Activated CD4-positive, alpha-beta T cell treated with anti-CD3 and anti-CD28 coated beads for 24 hours (primary cell): Measurements from ENCODE around the gene ANKRD10.

Source experiments
- DNase-seq, 2 donors: peaks; one replicate each; pipeline ENCODE4 v3.0.0-alpha.2; 2020; ENCODE audit warnings: low read depth in 2 of 2

ANKRD10 gene

GRCh38 chr13:110944968-110945927 is 30.4 kb upstream of the ANKRD10 start:
- no peak for DNase-seq

DNA sequence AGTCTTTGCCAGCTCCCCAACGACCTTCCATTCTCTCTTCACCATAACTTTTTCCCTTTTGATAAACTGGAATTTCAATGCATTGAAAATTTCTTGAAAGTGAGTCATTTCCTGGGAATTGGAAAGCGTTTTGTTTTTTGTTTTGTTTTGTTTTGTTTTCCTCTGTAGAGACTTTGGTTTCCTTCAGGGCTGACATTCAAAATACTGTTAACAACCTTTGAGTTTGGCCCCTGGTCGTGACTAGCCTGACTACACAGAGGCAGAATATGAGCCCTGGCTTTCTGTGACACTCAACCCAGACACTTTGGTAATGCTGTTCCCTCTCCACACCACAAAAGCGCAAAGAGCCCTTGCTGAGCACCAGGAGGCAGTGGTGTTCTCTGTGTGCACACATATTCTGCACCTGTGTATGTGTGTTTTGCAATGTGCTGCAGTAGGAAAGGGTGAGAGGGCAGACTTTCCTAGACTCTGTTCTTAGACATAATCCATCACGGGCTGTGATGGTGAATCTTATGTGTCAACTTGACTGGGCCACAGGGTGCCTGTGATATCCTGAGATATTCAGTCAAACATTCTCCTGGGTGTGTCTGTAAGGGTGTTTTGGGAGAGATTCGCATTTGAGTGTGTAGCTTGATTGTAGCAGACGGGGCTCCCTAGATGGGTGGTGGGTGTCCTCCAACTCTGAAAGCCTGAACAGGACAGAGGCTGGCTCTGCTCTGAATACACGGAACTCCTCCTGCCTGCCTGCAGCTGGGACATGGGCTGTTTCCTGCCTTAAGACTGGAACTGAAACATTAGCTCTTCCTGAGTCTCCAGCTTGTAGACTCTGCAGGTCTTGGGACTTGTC is 29.5 kb upstream of the ANKRD10 start:
- no peak for DNase-seq

DNA sequence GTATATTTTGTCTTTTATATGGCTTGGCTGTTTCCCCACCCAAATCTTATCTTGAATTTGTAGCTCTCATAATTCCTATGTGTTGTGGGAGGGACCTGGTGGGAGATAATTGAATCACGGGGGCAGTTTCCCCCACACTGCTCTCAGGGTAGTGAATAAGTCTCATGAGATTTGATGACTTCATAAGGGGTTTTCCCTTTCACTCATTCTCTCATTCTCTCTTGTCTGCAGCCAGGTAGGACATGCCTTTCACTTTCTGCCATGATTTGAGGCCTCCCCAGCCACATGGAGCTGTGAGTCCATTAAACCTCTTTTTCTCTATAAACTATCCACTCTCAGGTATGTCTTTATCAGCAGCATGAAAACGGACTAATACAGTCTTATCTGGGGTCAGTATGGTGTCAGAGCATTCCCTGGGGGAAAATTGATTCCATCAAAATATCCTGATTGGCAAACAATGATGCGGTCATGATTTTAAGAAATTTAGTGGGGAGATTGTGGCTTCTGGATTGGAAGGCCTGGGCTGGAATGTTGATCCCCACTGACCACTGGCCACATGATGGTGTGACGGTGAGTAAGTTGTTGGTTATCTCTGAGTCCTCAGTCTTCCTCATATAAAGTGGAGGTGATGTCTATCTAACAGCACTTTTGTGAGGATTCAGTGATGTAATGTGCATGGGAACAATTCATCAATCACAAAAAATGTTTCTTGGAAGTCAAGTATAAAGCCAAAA is 27.5 kb upstream of the ANKRD10 start:
- DNase-seq: peak; percentile 22

DNA sequence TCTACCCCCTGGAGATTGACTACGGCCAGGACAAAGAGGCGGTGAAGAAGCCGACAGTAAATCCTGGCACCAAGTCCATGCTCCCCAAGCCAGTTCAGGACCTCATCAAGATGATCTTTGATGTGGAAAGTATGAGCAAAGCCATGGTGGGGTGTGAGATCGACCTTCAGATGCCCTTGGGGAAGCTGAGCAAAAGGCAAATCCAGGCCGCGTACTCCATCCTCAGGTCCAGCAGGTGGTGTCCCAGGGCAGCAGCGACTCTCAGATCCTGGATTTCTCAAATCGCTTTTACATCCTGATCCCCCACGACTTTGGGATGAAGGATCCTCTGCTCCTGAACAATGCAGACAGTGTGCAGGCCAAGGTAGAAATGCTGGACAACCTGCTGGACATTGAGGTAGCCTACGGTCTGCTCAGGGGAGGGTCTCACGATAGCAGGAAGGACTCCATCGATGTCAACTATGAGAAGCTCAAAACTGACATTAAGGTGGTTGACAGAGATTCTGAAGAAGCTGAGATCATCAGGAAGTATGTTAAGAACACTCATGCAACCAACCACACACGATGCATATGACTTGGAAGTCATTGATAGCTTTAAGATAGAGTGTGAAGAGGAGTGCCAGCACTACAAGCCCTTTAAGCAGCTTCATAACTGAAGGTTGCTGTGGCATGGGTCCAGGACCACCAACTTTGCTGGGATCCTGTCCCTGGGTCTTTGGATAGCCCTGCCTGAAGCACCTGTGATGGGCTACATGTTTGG is 24.0 kb upstream of the ANKRD10 start:
- no peak for DNase-seq

- no peak for DNase-seq
Observed at GRCh38 chr13:110937511-110938285, 22.8 kb upstream of the ANKRD10 start.

DNA sequence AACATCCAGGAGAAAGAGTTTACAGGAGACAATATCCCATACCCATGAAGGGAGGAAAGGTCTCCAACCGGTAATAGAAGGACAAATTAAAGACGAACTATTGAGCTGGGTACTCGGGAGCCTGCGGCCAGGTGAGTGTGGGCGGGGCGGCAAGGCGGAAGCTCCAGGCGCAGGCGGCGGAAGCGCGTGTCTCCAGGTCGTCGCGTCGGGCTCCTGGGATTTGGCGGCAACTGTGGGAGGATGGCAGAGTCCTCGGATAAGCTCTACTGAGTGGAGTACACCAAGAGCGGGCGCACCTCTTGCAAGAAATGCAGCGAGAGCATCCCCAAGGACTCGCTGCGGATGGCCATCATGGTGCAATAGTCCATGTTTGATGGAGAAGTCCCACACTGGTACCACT is 21.6 kb upstream of the ANKRD10 start:
- DNase-seq: no peak

GRCh38 chr13:110932588-110932987 is 17.7 kb upstream of the ANKRD10 start:
- DNase-seq: no peak

DNA sequence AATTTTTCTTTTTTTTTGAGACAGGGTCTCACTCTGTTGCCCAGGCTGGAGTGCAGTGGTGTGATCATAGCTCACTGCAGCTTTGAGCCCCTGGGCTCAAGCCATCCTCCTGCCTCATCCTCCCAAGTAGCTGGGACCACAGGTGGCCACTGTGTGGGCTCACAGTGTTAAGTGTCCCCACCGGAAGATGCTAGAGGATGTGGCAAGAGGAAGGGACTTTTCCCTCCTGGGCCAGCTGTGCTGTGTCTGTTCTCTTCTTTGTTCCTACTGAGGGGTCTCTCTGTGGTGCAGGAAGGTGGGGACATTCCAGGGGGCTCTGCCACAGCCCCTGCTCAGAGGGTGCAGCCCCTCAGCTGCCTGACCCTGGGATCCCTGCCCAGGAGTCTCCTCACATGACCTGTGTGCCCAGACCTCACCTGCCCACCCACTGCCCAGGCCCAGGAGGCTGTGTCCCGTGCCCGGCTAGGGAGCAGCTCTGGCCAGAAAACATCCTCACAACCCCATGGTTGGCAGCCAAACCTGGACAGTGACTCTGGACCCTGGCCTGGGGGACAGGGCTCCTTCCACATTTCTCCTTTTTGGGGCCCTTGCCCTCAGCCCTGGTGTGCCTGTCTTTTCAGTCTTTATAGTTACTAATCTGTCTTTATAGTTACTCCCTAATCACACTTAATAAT is 14.4 kb upstream of the ANKRD10 start:
- DNase-seq: no peak

GRCh38 chr13:110925023-110925612 is 10.2 kb upstream of the ANKRD10 start:
- no peak for DNase-seq

DNA sequence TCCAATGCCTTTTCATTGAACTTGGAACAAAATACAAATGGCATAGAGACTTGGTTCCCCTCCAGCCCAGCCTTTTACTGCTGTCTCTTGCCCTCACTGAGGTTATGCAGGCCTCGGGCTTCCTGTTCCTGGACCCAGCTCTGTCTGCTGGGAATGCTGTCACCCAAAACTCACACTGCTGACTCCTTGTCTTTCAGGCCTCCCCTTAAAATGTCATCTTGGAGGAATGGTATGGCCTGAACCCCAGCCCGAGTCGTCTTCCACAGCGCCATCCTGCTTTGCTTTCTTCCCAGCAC is 9.7 kb upstream of the ANKRD10 start:
- no peak for DNase-seq

- DNase-seq: no peak
Observed at GRCh38 chr13:110923777-110924638, 9.1 kb upstream of the ANKRD10 start.

- no peak for DNase-seq
Observed at GRCh38 chr13:110923086-110923485, 8.2 kb upstream of the ANKRD10 start.

GRCh38 chr13:110922506-110922905 is 7.6 kb upstream of the ANKRD10 start:
- DNase-seq: no peak

DNA sequence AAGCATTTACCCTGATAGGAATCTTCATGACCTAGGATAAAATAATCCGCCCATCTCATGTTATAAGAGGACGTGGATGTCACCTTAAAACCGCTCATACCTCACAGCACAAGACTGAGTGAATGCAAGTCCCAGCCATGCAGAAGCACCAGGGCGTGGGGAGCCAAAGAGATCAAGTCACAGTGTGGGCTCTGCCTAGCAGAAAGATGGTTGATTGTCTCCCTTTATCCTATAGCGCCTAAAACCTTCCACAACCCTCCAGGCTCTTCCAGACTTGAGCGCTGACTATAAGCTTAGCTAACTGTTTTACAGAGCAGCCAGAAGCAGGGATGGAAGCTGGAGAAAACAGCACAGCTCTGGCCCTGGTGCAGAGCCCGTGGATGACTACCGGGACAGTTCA is 6.8 kb upstream of the ANKRD10 start:
- DNase-seq: no peak

DNA sequence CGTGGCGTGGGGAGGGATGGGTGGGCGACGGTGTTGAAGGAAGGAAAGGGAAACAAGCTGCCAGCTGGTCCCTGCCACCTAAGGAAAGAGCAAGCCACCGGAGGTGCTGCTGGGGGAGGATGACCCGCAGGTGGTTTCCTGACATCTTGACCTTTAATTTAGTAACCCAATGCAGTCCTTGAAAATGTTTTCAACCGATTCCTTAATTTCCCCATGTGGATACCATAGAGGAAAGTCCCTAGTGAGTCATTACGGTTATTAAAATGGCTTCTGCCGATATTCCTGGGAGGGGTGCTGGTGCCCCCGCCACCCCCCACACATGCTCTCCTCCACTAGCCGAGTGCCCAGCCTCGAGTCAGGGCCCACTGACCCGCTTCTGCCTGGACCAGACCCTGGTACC is 6.3 kb upstream of the ANKRD10 start:
- DNase-seq: no peak

- no peak for DNase-seq
Observed at GRCh38 chr13:110920038-110920437, 5.2 kb upstream of the ANKRD10 start.

DNA sequence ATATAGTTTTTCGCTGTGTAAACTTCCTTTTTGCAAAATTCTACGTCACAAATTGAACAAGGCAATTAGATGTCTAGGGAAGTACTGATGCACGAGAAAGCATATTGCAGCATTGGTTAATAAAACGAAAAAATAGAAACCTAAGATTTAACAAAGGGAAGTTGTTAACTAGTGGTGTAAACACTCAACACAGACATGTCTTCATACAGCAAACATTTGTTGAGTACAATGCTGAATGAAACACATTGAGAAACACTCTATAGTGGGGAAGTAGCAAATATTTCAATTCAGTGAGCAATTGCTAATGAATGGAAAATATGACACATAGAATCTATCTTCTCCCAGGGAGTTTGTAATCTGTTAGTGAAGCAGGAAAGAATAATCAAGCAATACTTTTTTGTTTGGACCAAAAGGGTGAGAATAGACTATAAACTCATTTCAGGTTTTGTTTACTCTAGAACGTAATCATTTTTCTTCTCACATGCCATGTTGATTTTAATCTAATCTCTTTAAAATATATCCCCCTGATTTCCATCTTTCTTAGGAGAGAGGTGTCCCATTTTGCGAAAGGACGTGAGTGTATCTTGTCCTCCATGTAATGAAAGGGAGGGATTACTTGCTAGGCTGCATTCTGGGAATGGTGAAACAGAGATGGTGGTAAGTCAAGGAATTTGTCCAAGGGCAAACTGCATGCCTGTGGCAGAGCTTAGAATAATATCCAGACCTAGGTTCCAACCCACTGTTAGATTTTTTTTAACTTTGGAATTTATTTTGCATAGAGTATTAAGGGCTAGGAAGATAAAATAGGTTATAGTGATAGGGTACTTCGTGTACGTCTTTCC is 1.7 kb upstream of the ANKRD10 start:
- DNase-seq: no peak

DNA sequence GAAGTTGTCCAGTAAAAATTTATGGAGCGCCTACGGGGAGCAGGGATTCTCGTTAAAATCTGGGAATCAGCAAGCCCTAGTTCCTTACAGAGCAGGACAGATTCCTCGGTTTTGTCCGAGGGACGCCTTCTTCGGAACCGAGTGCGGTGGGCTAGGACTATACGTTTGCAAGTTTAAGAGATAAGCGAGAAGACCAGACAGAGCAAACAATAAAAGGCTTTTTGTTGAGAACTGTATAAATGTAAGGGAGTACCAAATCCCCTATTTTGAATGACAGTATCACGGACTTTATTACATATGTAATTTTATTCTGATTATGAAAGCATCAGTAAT is 971 bp upstream of the ANKRD10 start:
- DNase-seq: no peak
